HEK293 (cell line): Measurements from ENCODE around the gene PCBP3.

ENCODE experiments used
- ZNF776 ChIP-seq: fragments of 450-650 bp; formaldehyde crosslinking; IDR thresholded peaks from 2 replicates; pipeline ENCODE4 v1.5.0; 2017; ENCODE audit warnings: missing biosample characterization, missing genetic modification characterization, borderline replicate concordance
- TF ChIP-seq, protein P1 (sequence below): fragments of 450-650 bp; formaldehyde crosslinking; IDR thresholded peaks from 2 replicates; pipeline ENCODE4 v1.5.1; 2016; ENCODE audit warnings: missing biosample characterization, missing genetic modification characterization

DNA sequence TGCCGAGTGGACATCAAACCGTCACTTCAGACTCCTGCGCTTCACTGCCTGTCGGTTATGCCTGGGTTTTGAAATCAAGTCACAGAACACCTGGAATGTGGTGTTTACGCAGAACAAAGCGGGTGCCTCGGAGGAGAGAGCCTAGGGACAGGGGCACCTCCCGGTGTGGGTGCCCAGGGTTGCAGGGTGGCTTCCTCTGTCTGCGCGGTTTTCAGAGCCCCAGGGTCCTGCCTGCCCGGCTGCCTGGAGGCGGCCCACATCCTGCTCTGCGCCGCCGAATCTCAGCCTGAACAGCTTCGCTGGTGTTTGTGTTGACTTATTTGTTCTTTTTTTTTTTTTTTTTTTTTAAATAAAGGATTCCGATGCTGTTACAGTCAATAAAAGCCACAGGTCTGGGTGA, 224.6 kb downstream of the PCBP3 start:
- TF ChIP-seq, protein P1, sequence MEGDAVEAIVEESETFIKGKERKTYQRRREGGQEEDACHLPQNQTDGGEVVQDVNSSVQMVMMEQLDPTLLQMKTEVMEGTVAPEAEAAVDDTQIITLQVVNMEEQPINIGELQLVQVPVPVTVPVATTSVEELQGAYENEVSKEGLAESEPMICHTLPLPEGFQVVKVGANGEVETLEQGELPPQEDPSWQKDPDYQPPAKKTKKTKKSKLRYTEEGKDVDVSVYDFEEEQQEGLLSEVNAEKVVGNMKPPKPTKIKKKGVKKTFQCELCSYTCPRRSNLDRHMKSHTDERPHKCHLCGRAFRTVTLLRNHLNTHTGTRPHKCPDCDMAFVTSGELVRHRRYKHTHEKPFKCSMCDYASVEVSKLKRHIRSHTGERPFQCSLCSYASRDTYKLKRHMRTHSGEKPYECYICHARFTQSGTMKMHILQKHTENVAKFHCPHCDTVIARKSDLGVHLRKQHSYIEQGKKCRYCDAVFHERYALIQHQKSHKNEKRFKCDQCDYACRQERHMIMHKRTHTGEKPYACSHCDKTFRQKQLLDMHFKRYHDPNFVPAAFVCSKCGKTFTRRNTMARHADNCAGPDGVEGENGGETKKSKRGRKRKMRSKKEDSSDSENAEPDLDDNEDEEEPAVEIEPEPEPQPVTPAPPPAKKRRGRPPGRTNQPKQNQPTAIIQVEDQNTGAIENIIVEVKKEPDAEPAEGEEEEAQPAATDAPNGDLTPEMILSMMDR (tag by site-specific recombination): no peak
- TF ChIP-seq ZNF776: no peak
